Erythroblast (primary cell): ENCODE measurements around the gene TBC1D20.
"Not testable (repeated sequence)": the region's sequence is repeated elsewhere in the genome, so short reads cannot be mapped to it uniquely, and the experiment has no call there.

Experiments
- DNase-seq, 2 experiments: peaks; one replicate each; lab custom pipeline; 2025; lab: John Stamatoyannopoulos, UW
- GATA1 ChIP-seq: IDR thresholded peaks from 2 replicates; pipeline ENCODE4 v1.6.1; 2011; ENCODE audit warnings: low read depth, mild to moderate bottlenecking, control low read depth, low read length, moderate library complexity
- POLR2A ChIP-seq: IDR thresholded peaks from 2 replicates; pipeline ENCODE4 v1.6.1; 2011; ENCODE audit warnings: mild to moderate bottlenecking, low read length

The TBC1D20 gene

GRCh38 chr20:462199-462991, at the start of gene TBC1D20:
TSS of gene TBC1D20 (minus strand) at chr20:462533. CDS start at chr20:462405, 128 bp downstream.
- TF ChIP-seq GATA1 (no peak), POLR2A (peak; percentile 89)
- peak; percentile 91 to 95 for DNase-seq

- DNase-seq: not testable (repeated sequence)
These were observed 48.2 kb upstream of the TBC1D20 start for GRCh38 chr20:510328-511057.

GRCh38 chr20:508364-508787, 46.0 kb upstream of the TBC1D20 start:
- DNase-seq: not testable (repeated sequence)

- no peak for DNase-seq
- no peak for TF ChIP-seq POLR2A
- TF ChIP-seq GATA1: no peak
These were observed 45.5 kb upstream of the TBC1D20 start for GRCh38 chr20:507761-508332.

- DNase-seq: no peak
- TF ChIP-seq GATA1: no peak
- TF ChIP-seq POLR2A: no peak
These were observed 44.8 kb upstream of the TBC1D20 start for GRCh38 chr20:507006-507758.

GRCh38 chr20:504632-505075, 42.3 kb upstream of the TBC1D20 start:
- DNase-seq: no peak
- TF ChIP-seq GATA1: no peak
- TF ChIP-seq POLR2A: no peak

GRCh38 chr20:503048-503737, 40.9 kb upstream of the TBC1D20 start:
- TF ChIP-seq POLR2A (no peak), GATA1 (no peak)
- DNase-seq: no peak

- TF ChIP-seq POLR2A: no peak
- TF ChIP-seq GATA1: no peak
- DNase-seq: no peak
These were observed 35.6 kb upstream of the TBC1D20 start for GRCh38 chr20:497979-498378.

GRCh38 chr20:496126-496696, 33.9 kb upstream of the TBC1D20 start:
- TF ChIP-seq GATA1 (no peak), POLR2A (no peak)
- no peak for DNase-seq

- no peak for TF ChIP-seq GATA1
- TF ChIP-seq POLR2A: no peak
- DNase-seq: peak; percentile 63 to 86
These were observed 29.8 kb upstream of the TBC1D20 start for GRCh38 chr20:492159-492558.

- no peak for DNase-seq
- TF ChIP-seq POLR2A (no peak), GATA1 (no peak)
These were observed 25.3 kb upstream of the TBC1D20 start for GRCh38 chr20:487655-488054.

GRCh38 chr20:483815-484644, 21.7 kb upstream of the TBC1D20 start:
- TF ChIP-seq POLR2A: no peak
- no peak for TF ChIP-seq GATA1
- no peak for DNase-seq
